ENCODE data around the gene CNOT2.

The CNOT2 gene

DNA sequence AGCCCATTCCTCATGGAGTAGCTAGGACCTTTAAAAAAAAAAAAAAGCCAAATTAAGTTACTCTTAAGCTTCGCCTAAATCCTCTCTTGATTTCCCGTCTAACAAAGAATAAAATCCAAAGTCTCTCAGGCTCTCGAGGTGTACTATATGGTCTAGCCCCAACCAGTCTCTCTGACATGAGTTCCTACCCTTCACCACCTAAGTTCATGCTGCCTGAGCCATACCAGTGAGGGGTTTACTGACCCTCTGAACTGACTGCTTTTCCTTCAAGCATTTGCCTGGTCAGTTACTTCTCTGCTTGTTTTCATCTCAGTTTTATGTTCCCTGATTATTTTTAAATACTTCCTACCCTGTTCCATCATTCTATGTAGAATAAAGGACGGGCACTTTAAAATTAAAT is 64.6 kb downstream of the CNOT2 start:
- no peak for DNase-seq

DNA sequence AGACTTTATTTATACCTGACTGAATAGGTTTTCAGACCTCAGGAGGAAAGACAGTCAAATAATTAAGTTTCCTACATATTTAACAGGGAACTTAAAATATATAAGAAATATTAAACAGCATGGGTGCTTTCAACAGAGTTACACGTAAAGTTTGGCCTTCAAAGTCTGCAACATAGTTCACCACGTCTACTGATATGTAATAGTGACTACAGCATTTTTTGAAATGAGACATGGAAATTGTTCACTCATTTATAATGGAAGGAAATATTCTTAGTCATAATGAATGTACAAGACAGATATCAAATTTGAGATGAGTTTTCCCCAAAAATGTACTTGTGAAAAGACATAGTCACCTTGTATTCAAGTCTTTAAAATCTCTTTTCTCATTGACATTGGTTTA is 66.1 kb downstream of the CNOT2 start:
- DNase-seq = no peak

DNA sequence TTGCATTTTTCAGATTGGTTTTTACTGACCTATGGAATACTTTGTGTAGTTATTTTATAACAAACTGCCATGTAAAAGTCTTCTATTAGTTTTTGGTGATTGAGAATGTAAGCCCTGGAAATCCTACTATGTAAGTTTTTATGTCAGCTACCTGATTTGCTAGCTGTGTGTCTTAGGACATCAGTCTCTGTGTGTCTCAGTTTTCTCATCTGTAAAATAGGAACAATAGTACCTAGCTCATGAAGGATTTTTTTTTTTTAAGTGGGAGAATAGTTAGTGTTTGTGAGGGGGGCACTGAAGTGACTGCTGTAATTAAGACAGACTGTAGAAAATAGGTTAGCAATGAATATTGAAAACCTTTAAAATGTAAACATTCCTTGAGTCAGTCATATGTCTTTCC is 70.9 kb downstream of the CNOT2 start:
- DNase-seq = no peak

DNA sequence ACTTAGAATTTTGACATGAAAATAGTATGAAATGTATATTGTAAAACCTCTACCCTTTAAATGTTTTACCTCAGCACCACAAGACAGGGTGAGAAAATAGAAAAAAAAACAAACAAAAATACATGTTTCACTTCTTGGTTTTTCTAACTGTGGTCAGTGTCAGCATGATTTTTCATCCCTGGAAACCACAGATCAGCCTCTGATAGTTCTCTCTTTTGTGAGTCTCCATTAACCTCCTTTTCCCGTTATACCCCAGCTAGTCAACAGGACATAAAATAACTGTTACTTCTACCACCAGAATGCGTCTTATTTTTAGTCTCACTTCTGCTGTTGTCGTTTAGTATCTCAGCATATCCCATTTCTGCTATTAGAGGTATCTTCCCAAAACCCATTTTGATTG is 74.5 kb downstream of the CNOT2 start:
- no peak for DNase-seq

DNA sequence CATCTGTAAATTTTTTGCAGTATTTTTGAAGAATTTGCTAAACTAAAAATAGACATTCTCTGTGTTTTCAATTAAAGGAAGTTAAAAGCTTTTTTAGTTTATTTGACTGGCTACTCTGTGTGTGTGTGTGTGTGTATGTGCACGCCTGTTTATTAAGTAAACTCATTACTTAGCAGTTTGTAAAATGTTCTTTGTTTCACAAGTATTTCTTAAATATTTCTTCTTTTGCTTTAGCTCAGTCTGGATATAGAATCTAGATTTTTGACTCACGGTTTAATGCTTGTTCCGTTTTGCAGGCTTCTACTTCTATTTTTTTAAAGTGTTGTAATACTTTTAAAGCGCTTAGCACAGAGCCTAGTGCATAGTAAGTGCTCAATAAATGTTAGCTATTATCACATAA is 76.4 kb downstream of the CNOT2 start:
- no peak for DNase-seq

DNA sequence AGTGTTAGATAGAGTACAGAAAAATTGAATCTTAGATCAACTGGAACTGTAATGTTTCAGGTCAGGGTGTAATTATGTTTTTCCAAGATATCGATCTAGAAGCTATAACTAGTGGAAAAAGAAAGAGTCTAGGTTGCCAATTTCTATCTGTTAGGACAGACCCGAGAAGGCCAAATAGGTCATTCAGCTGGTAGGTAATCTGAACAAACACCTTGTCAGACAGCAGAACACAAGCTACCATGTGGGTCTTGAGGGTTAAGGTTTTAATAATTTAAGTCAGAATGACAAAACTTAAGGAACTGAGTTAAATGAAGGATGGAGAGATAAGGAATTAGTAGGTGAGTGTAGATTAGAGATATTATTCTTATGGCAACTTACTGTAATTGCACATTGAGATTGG is 78.0 kb downstream of the CNOT2 start:
- no peak for DNase-seq

DNA sequence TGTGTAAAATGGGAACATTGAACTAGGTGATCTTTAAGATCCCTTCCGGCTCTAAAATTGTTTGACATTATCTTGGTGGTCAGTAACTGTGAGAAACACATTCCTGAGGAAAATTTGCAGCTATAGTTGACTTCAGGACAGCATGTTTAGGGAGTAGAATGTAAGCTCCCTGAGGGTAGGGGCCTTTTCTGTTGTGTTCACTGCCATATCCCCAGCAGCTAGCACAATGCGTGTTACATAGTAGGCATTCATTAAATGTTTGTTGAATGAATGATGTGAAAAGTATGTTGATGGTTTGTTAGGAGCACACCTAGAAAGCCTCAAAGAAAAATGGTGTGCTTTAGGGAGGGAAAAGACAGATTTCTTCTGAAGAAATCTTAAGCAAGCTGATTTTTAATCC is 84.3 kb downstream of the CNOT2 start:
- no peak for DNase-seq

DNA sequence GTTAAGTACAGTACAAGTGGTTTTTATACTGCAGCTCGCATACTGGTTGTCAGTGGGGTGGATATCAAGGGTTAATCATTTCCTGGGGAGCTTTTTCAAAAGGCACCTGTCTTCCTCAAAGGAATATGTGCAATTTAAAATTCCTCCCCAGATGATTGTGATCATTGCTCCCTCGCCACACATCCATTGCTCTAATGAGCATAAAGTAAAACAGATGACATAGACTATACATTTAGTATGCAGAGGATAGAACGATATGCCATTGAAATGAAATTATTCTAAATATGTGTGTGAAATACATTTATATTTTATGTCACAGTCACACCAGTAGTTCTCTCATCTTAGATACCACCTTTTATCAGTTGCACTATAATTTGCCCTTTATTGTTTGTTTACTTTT is 86.5 kb downstream of the CNOT2 start:
- DNase-seq = no peak

DNA sequence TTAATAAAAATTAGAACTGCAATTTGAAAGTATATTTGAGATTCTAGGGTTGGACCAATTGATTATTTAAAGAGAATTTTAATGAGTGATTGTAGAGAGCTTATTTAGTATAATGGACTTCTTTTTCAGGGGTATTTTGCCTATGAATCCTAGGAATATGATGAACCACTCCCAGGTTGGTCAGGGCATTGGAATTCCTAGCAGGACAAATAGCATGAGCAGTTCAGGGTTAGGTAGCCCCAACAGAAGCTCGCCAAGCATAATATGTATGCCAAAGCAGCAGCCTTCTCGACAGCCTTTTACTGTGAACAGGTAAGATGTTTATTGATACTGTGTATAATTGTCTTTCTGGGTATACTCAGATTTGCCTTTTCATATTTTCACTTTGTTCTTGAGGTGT is 86.9 kb downstream of the CNOT2 start:
- no peak for DNase-seq

DNA sequence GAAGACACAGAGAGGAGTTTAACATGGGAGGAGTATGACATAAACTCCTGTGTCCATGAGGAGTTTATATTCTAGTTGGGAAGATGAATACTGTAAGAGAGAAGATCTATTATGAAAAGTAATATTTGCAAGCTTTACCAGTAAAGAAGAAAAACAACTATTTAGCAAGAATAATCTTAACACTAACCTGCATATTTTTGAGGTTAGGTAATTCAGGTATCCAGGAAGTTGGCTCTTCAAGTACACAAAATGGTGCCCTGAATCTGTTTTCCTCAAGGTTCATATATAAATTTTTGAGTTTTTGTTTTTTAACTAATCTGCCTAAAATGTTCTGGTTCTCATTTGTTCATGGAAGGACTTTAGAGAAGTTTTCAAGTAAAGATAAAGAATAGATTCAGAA is 89.0 kb downstream of the CNOT2 start:
- no peak for DNase-seq

DNA sequence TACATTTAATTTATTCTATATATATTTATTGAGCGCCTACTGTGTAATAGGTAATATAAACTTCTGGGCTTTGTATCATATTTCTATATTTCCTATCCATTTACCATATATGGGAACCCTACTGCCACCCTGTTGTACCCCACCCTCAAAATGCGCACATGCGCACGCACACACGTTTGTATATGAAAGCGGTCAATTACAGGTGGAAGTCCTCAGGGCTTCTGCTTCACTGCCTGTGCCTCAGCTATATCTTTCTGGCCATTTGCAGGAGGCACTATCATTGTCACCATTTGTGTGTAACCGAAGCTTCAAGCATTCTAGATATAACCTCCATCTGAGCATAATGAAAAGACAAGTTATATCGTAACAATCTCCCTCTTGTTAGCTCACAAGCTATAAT is 91.5 kb downstream of the CNOT2 start:
- no peak for DNase-seq

DNA sequence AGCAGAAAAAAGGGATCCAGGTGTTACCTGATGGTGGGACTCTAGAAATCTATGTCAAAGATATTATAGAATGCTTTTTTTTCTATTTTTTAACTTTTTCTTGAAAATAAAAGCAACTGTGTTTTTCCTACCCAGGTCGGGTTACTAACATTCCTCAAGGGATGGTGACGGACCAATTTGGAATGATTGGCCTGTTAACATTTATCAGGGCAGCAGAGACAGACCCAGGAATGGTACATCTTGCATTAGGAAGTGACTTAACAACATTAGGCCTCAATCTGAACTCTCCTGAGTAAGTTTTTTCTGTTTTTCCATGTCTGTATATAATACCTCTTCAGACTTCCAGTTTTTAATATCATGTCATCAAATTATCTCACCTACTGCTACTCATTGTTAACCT is 95.3 kb downstream of the CNOT2 start:
- no peak for DNase-seq

DNA sequence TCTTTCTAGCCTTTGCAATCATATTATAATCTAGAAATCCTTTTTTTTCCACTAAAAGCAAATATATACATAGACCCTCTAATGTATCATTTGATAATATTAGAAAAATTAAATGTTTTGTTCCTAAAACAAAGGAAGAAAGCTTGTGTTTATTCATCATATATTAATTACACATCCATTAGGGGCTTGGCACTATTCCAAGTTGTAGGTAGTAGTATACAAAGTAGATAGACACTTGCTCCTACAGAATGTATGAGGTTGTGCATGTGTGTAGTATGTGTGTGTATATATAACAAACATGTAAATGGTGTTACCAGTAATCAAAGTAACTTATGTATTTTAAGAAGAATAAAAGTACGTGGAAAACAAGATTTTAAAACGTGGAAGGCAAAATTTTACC is 107.8 kb downstream of the CNOT2 start:
- no peak for DNase-seq

DNA sequence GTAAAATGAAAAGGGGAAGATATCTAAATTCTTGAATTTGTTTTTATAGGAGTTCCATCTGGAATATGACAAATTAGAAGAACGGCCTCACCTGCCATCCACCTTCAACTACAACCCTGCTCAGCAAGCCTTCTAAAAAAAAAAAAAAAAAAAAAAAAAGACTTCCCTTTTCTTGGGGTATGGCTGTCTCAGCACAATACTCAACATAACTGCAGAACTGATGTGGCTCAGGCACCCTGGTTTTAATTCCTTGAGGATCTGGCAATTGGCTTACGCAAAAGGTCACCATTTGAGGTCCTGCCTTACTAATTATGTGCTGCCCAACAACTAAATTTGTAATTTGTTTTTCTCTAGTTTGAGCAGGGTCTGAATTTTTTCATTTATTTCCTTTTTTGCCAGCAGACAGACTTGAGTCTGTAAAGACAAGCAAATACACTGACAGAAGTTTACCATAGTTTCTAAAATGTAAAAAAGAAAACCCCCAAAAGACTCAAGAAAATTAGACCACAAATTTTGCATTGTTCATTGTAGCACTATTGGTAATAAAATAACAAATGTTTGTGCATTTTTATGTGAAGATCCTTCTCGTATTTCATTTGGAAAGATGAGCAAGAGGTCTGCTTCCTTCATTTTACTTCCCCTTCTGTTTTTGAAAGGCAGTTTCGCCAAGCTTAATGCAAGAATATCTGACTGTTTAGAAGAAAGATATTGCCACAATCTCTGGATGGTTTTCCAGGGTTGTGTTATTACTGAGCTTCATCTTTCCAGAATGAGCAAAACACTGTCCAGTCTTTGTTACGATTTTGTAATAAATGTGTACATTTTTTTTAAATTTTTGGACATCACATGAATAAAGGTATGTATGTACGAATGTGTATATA is 110.8 kb downstream of the CNOT2 start:
- no peak for DNase-seq

DNA sequence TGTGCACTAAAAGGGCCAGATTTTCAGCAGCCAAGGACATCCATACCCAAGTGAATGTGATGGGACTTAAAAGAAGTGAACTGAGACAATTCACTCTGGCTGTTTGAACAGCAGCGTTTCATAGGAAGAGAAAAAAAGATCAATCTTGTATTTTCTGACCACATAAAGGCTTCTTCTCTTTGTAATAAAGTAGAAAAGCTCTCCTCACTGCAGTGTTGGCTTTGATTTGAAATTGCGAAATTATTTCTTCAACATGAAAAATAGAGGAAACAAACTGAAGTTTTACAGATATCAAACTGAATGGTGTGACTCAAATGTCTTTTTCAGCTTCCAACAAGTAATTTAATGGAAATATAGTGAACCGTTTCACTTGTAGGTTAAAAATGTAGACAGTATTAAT is 111.6 kb downstream of the CNOT2 start:
- DNase-seq = no peak

DNA sequence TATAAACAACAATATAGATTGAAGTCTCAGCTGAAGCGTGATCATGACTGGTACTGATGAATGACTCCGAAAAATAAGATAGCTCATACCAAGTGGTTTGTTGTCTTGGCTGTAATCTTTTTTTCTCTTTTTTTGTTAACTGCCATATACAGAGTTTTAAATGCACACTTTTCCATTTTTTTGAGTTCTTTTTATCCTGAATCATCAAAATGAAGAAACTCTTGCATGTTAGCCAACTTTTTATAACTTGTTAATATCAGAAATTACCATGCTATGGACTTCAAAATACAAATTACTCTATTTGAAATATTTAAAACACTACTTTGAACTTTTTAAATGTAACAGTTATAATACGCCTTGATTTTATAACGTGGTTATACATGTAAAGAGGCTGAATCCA is 112.7 kb downstream of the CNOT2 start:
- no peak for DNase-seq

DNA sequence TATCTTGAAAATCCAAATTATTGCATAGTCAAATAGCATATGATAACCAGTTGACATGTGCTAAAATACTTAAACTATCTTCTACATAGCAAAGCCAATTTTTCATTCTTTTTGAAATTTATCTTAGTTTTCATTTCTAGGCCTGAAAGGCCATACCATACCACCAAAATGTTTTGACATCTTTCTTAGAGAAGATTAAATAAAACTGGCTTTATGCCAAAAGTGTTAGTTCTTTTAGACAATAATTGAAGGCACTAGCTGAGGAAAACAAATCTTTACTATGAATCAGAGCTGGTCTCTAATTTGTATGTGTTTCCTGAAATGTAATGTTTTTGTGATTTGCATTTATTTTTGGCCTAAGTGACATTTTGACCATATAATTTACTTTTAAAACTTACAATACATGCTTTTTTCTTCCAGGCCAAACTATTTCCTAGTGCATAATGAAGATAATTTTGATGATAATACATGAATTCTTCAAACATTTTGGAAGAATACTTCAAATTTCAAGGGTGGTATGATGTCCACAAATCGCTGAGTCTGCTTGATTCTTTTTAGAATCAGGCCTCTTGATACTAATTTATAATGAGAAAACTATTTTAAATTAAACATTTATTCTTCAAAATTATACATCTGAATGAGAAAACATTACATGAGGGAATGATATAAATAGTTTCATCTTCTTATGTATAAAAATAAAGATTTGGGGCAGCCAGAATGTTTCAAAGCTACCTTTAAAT is 116.4 kb downstream of the CNOT2 start:
- no peak for DNase-seq

DNA sequence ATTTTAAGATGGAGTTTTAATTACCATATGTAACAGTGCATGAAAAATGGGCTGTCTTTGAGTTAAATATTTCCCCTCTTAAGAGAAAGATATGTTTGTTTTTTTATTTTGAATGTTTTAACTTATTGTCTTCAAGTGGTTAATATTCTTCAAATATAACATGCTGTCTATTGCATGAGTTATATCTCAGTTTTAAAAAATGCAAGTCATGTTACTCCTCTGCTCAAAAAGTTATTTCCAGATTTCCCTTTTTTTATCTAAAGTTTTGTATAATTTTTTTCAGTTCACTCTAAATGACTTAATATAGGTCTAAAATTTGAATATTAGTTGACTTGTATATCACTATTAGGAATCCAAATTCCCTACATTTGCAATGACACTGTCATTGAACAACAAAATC is 117.0 kb downstream of the CNOT2 start:
- no peak for DNase-seq

DNA sequence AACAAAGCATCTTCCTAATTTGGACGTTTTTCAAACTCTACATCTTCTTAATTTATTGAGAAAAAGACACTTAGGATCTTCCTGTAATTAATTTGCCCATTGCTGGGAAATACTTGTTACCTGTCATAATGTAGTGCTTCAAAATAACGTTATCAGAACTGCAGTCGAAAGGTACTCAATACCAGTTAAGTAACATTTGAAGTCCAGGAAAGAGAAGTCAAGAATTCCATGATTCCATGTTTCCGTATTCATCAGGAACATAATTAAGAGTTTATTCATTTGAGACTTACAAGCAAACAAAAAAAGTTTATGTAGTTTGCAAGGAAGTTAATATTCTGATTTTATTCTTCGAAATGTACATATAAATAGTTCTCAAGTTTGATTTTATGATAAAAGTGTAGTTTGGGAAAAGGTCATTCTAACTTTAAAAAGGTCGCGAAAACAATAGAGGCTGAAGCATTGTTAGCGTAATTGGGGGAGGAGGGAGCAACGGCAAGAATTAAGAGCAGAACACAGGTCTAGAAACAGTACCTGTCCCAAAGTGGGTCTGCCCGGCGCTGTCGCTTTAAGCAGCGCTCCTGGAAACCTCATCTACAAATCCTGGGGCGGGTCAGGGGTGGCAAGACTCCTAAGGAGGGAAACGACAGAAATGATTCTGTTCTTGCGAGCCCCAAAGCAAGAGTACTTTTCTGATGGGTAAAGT is 121.6 kb downstream of the CNOT2 start:
- no peak for DNase-seq

DNA sequence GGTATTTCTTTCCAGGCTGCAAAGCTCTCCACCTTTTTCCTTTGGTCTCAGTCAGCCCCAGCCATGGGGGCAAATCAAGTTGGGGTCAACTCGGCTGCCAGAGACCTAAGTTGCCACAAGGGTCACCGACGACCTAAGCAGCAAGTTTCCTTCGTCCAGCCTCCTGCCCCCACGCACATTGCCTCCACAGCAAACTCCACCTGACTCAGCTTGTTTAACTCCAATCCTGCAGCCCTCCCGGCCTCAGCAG is 122.1 kb downstream of the CNOT2 start:
- DNase-seq = no peak

DNA sequence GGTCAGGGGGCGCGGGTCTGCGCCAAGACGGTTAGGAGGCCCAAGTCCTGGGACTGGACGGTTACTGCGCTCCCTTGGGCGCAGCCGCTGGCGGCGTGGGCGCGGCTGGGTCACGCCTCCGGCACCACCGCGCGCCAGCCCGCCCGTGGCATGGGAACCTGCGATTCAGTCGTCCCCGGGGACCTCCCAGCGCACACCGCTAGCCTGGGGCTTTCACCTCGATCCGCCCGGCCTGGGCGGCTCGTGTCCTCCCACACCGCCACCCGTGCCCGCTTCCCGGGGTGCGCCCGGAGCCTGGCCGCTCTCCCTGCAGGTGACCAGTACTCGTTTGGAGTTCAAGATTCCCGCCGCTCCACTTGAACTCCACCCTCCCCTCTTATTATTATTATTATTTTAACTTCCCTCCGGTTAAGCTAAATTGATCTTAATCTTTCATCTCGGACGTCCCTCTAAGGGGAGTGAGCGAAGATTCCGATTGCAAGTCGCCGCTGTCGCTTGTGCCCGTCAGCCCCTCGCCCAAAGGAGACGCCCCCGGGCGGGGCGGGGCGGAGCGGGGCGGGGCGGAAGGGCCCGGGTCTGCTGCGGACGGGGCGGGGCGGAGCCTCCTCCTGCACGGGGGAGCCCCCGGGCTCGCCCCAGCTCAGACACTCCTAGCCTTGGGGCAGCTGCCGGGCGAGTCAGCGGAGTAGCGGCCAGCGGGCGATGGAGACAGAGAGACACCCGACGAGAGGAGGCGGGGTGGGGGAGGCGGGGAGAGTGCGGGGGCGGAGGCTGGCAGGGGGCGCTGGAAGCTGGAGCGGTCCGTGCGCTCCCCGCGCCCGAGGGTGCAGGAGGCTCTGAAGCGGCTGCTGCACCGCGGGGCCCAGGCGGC is 122.7 kb downstream of the CNOT2 start, which contains the start of gene KCNMB4:
Gene KCNMB4 (plus strand): TSS at position 643 of the 871 bp plus-strand sequence. CDS start 445 bp downstream, outside the sequence.
- DNase-seq = no peak

DNA sequence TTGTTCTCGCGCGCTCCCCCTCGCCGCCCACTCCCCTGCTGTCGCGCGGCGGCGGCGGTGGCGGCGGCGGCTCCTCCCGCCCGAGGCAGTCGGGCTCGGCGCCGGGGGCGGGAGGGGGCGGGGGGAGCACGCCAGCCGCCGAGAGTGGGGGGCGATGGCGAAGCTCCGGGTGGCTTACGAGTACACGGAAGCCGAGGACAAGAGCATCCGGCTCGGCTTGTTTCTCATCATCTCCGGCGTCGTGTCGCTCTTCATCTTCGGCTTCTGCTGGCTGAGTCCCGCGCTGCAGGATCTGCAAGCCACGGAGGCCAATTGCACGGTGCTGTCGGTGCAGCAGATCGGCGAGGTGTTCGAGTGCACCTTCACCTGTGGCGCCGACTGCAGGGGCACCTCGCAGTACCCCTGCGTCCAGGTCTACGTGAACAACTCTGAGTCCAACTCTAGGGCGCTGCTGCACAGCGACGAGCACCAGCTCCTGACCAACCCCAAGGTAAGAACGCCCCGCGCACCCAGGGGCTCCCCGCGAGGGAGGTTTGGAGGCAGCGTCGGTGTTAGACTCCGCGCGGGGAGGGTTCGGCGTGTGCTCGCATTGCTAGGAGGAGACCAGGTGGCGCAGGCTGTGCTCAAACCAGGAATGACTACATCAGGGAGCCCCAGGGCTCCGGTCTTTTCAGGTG is 123.5 kb downstream of the CNOT2 start:
- no peak for DNase-seq
